Dedifferentiated amniotic fluid mesenchymal stem cell (primary cell): Measurements from ENCODE around the gene PFDN6.
"Not testable (repeated sequence)": the region's sequence is repeated elsewhere in the genome, so short reads cannot be mapped to it uniquely, and the experiment has no call there.

ENCODE experiments used
- DNase-seq: peaks from one replicate; pipeline ENCODE4 v3.0.0-alpha.2; 2016; ENCODE audit errors: extremely low spot score

The PFDN6 gene

DNA sequence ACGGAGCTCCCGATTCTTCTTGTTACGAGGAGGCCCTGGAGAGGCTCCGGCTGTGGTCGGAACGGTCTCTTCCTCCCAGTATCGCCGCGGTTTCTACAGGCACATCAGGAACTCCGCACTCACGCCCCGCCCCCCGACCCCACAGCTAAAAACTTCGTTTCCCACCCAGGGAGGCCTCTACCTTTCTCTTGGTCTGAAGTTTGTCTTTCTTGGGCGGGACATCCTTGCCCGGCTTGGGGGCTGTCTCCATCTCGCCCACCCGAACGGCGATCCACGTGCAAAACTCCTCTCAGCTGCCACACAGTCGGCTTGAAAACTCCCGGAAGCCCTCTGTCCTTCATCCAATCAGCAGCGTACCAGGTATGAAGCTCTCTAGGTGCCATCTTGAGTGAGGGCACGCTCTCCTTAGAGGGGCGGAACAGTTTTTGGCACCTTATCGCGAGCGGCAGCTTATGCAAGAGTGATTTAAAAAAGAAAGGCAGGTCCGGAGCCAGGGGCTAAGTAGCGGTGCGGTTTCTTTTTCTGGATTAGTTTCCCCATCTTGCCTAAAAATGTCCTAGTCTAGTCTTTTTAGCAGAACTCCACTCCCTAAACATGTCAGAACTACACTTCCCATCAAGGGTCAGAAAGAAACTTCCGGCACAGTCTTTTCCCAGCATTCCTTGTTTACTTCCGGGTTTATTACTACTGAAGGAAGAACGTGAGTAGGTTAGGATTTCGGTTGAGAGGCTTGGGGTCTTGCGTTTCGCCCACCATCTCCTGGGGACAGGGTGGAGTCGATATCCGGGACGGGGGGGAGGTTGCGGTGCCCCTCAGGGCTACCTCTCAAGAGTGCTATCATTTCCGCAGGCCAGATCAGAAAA is at the start of gene PFDN6, which contains the start of gene WDR46:
Gene PFDN6, plus strand, starts transcription at position 681 of the 863 bp plus-strand sequence. CDS start 256 bp downstream, outside the sequence.
Gene WDR46, minus strand, starts transcription at position 319 of the 863 bp plus-strand sequence. Its CDS starts 69 bp downstream, at position 250.
- peak; percentile 95 for DNase-seq

DNA sequence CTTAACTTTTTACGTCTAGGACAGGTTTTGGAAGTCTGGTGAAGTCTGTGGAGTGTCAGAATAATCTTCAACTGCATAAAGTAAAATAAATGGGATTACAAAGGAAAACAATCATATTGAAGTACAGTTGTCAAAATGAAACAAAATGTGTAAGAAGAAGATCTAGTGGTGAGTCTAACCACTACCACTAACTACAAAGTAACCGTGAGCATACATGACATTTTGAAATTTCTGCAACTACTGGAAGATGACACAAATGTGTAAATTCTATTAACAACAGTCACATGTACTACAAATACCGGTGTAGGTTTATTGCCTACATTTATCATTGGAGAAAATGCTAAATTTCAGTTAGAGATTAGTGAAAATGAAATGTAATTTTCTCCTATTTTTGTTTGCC is 47.4 kb upstream of the PFDN6 start:
- no peak for DNase-seq

DNA sequence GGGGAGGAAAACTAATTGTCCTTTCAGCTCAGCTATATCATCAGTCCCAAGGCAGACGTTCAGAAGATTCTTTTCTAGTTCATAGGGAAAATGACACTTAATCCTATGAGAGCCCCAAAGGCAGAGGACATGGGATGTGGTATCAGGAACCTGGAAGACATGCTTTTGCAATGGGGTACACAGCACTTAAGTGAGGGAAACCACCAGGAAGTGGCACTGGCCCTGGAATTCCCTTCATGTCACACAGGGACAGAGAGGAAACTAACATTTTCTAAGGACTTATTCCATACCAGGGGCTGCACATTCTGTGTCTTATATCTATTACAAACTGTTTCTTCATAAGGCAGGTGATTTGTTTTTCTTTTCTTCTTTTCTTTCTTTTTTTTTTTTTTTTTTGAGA is 45.9 kb upstream of the PFDN6 start:
- DNase-seq, result no peak

DNA sequence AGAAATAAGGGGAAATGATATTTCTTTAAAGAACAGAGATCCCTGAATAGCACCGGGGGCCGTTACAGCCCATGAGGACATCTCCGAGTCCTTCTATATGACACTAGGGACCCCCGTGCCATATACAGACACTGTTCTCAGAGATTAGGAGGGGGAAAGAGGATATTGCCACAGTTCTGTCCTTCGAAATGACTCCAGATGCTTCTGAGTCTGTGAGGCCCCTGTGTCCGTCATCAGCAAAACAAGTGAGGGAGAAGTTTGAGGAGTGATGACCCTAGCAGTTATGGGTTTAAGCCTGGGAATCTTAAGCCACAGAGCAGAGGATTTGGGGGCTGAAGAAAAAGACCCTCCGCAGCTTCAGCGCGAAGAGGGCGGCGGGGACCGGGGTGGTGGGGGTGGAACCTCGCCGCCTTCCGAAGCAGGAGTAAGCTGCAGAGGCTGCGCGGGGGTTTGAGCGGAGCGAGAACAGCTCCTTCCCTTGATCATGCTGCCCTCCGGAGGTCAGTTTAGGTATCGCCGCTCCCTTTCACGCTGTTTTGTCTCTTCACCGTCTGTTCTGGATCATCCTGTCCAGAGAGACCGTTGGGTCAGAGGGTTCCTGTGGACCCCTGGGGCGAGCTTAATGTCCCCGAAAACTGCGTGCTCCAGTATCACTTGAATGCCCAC is 41.3 kb upstream of the PFDN6 start:
- peak; percentile 83 for DNase-seq

DNA sequence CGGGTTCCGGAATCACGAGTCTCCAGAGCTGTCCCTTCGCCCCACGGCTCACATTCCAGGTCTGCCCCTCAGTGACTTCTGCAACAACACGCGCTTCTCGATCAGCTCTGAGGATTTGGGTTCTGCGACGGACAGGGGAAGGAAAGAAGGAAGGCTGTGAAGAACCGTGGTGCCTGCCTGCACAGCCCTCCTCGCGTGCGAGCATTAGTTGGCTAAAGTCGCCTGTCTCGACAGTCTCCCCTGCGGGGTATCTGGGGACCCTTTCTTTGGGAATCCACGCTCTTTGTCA is 40.8 kb upstream of the PFDN6 start:
- DNase-seq, result peak; percentile 46

DNA sequence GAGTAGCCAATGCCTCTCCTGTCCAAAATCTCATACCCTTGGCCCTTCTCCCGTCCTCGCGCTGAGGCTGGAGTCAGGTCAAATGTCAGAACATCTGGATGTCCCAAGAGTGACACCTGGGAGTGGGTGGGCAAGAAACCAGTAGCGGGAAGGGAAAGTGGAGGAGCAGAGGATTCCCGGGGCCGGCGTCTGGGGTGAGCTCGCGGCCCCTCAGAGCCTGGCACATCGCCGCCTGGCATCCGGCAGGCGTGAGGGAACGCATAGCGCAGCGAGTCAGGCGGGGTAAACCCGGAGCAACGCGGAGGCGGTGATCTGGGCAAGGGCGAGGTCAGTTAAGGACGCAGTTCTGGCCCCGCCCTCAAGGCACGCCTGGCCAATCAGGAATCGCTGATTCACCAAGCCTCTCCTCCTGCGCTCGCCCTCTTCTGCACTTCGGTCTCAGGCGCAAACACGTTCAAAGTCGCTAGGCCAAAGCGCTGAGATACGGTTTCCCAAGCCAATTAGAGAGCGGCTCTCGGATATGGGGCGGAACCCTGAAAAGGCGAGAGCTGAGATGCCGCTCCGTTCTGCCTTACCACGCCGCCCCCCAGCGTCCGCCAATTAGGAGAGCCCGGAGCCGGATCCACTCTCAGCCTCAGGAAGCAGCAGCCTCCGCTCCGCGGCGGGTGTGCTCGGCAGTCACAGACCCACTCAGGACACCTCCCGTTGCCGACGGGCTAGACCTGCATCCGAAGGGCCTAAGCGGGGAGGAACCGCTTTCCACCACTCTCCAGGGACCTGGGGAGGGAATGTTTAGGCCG is 40.3 kb upstream of the PFDN6 start:
- DNase-seq, result peak; percentile 99

DNA sequence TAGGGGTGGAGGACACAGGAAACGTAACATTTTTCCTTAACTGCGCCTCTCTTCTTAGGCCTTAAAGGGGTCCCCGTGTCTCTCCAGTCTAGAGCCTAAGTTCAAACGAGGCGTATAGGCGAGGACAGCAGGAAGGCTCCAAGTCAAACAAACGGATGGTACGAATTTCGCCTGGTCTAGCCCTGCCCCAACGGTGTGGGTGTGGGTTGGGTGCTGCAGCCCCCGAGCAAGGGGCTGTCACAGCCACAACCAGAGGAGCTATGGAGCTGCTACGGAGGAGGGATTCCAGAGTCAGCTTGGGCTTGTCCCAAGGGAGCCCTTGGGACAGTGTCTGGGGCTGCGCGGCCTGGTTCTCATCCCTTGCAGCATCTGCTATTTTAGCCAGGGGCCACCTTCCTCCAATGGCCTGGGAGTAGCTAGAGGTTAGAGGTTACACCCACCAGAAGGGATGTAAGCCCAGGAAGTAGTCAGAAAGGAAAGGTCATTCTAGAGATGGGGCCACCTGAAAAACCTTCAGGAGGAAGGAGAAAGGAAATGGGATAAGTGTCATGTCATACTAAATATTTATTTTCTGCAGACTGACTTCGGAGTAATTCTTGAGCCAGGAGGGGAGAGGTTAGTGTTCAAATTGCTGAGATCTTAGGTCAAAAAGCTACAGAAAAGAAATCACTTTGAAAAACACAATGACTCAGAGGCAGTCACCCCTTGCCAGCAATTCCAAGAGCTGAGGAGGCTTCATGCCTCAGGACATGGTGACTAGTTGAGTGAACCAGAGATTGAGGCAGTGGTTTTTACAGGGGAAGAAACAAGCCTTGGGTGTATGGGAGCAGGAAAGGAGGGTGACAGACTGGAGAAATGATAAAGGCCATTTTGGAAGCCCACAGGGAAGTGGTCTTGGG is 39.4 kb upstream of the PFDN6 start:
- DNase-seq, result peak; percentile 71

DNA sequence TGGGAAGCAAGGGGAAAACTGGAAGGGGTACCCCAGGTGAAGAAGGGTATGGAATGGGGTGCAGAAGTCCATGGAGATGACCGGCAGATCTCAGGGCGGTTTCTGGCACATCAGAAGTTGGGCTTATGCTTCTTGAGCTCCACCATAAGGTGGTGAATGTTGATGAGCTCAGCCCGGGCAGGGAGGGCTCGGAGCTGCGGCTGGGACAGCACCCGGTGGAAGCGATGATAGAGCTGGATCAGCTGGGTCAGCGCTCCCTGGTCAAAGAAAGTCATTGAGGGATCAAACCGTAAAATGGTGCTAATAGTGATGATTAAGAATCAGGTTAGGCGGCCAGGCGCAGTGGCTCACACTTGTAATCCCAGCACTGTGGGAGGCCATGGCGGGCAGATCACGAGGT is 38.7 kb upstream of the PFDN6 start:
- DNase-seq, result no peak

DNA sequence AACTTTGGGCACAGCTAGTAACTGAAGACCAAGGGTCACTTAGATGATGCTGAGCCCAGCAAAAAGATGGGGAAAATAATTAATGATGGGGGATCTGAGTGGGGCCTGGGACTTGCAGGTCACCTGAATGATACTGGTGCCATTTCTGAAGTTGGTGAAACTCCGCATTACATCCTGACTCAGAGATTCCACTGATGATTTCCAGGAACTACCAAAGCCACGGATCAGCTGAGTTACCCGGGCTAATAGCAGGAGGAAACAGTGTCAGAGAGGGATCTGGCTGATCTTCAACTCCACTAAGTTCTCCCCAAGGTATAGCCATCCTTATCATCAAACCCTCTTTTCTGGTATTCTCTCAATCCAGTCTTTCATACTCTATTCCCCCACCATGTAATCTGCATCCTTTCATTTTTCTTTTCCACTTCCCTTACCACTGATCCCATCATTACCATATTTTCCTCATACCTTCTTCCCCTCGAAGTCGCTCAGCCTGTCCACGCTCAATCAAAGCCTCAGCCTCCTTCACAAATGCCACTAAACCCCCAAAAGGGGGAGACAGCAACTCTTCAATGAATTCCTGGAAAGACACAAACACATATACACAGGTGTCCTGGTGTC is 37.9 kb upstream of the PFDN6 start:
- no peak for DNase-seq

DNA sequence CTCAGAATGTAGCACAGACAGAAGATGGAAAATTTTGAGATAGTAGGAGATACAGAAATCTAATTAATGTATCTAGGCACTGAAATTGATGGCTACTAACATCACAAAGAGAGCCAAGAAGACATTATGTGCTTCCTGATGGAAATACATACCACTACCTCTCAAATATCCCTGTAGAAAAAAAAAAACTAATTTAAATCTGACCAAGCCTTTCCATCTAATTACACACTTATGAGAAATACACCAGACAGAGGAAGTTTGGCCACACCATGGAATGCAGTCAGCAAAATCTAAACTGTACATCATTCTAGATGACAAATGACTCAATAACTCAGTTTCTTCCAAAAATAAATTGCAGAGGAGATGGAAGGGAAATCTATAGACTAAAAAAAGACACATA is 36.6 kb upstream of the PFDN6 start:
- no peak for DNase-seq

DNA sequence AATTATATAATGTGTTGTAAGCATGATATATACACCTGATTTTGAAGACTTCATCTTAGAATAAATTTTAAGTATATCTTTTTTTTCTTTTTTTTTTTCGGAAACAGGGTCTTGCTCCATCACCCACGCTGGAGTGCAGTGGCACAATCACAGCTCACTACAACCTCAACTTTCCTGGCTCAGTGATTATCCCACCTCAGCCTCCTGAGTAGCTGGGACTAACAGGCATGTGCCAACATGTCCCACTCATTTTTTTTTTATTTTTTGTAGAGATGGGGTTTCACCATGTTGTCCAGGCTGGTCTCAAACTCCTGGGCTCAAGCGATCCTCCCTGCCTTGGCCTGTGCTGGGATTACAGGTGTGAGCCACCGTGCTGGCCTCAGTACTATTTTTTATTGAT is 34.8 kb upstream of the PFDN6 start:
- DNase-seq, result no peak

DNA sequence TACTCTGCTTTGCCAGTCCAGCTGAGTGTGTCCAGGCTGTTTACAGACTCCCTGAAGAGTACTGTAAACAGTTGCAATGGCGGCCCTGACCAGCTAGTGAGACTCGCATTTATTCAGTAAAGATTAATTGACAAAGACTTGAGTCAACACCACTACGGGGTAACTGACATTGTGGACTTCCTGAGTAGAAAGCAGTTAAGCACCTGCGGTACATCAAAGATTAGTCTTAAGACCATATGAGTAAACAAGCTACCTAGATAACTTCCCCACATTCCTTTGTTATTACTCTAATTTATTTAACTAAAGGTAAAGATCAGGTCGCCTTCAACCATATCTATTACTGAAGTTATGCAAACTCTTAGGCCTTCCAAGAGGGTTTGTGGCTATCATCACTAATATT is 30.4 kb upstream of the PFDN6 start:
- no peak for DNase-seq

DNA sequence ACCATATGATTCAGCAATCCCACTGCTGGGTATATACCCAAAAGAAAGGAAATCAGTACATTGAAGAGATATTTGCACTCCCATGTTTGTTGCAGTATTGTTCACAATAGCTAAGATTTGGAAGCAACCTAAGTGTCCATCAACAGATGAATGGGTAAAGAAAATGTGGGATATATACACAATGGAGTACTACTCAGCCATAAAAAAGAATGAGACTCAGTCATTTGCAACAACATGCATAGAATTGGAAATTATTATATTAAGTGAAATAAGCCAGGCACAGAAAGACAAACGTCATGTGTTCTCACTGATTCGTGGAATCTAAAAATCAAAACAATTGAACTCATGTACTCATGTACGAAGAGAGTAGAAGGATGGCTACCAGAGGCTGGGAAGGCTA is 26.9 kb upstream of the PFDN6 start:
- not testable (repeated sequence) for DNase-seq

DNA sequence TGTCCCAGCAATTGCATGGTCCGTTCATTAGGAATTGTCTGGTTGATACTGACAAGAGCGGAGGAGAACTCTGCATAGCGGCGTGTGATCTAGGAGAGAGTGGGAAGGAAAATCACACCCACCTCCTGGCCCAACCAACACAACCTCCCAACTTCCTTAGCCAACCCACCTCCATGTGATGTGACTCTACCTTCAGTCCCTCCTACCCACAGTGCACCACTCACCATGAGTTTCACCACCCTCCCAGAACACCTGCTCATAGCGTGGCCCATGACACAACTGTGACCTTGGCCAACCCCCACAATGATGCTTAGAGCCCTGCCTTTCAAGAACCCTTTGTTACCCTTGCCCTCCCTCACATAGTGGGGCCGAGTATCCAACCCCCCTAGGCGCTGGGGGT is 25.4 kb upstream of the PFDN6 start:
- no peak for DNase-seq

DNA sequence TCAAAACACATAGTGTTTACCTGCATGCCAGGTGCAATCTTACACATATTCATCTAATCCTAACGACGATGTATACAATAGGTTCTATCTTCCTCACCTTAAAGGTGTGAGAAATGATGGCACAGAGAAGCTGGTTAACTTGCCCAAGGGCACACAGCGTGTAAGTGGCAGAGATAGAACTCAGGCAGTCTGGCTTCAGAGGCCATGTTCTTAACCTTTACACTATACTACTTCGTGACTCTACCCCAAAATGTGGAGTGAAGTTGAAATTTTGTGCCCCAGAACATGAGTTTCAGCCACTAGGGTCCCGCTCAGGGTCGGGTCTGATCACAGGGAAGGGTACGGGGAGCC is 18.3 kb upstream of the PFDN6 start:
- DNase-seq, result no peak

DNA sequence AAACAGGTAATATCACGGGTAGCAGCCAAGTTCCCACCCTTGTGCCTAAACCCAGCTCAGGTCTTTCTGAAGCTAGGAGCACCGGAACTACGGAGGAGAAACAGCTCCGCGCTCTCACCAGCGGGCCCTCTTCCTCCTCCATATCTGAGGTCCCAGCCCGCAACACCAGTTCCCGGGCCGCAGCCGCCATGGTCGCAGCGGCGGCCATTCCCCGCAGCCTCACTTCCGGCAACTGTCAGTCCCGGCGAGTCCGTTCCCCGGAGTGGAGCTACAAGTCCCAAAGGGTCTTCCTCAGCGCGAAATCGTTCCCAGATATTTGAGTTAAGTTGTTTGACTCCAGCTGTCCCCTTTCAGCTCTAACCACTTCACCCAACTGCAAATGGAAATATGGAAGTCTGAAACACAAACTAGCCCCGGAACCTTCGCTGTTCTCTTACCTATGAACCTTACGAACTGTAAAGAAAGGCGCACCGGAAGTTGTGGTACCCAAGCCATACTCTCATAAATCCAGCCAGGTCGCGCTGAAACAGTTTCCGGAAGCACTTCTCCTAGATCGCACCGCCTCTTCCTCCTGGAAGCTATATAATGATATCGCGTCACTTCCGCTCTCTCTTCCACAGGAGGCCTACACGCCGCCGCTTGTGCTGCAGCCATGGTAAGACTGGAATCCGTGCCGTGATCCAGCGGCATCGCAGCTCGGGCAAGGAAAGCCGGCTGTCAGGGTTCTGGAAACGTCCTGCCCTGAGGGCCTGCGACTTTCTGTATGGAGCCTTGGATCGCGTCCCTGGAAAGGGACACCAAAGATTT is 17.7 kb upstream of the PFDN6 start, which contains the start of the genes RPS18 and VPS52:
Gene RPS18, plus strand, starts transcription at position 608 of the 807 bp plus-strand sequence. Its CDS starts 45 bp downstream, at position 653.
Gene VPS52, minus strand, starts transcription at position 409 of the 807 bp plus-strand sequence. Its CDS starts 201 bp downstream, at position 208.
- DNase-seq, result peak; percentile 100

DNA sequence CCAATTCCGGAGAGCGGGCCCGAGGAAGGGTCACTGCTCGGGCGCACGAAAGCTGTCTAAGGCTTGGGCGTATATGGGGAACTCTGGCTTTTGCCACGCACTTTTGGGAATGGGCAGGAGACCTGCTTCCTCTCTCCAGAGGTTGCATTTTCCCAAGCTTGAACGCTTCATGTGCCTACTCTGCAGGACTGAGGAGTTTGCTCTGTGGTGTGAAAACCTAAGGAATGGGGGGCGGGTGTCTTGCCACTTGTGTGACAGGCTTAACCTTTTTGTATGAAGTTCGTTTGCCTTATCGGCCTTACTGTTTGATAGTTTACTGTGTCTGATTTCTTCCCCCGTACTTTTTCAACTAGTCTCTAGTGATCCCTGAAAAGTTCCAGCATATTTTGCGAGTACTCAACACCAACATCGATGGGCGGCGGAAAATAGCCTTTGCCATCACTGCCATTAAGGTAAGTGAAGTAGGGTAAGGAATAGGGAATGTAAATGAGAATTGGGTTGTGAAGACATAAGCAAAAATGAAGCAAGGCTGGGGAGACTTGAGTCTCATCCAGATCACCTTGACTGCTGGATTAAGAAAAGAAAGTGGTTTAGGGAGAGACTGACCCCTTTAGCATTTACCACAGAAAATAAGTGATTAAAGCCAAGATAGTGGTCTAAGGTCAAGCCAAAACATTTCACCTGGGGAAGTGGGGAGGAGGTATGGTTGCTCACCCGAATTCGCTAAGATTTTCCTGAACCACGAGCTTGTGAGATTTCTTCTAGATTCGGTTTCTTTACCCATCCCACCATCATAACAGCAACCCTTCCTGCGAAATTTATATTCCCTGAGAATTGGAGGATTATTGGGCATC is 16.9 kb upstream of the PFDN6 start:
- DNase-seq, result no peak

DNA sequence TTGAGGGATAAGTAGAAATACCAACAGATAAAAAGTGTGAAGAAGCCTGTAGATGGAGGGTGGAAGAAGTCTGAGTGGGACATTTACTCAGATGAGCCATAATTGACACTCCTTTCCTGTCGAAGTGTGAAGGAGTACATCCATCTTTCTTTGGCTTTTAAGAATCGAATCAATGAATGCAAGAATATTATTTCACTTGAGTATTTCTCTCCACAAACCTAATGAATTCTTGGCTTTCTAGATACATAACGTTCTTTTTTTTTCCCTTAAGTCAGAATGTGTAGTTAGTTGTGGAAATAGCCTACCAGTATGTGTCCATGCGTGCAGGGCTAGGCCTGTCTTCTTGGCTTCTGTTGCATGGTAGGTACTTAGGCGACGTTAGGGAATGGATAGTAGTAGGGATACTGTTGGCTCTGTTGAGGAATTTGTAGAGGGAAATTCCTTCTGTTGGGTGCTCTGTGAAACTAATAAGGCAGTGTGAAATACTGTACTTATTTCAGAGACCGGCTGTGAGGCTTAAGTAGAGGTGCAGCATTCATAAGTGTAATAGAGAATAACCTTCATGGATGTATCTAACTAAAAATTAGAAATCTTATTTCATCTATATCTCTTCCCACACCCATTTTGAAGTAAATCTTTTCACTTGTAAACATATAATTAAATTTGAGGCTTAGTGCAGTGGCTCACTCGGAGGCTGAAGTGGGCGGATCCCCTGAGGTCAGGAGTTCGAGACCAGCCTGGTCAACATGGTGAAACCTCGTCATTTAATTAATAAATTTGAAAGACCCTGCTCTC is 16.1 kb upstream of the PFDN6 start:
- no peak for DNase-seq
